Neural progenitor cell (in vitro differentiated cells): ENCODE results near the gene C4orf50.

ENCODE experiments used
- CTCF ChIP-seq: fragments of 200-600 bp; sonication (generic); IDR thresholded peaks from 2 replicates; pipeline ENCODE4 v1.5.1; 2017; ENCODE audit warnings: antibody characterized with exemption, mild to moderate bottlenecking
- EZH2 ChIP-seq: fragments of 200-600 bp; sonication (generic); IDR thresholded peaks from 2 replicates; pipeline ENCODE4 v1.6.1; 2017; ENCODE audit warnings: antibody characterized with exemption, mild to moderate bottlenecking, moderate library complexity
- EZH2phosphoT487 ChIP-seq: fragments of 200-600 bp; sonication (generic); IDR thresholded peaks from 2 replicates; pipeline ENCODE4 v1.6.1; 2017; ENCODE audit warnings: antibody characterized with exemption

- TF ChIP-seq CTCF (no peak), EZH2 (no peak), EZH2phosphoT487 (no peak)
These were observed 45.2 kb downstream of the C4orf50 start for GRCh38 chr4:5973033-5973432.
